Amygdala (tissue), 56 donors: ENCODE measurements around the gene RHBDD1.

Source experiments
- DNase-seq, 56 donors: peaks; one replicate each; lab custom pipeline; 2025; lab: John Stamatoyannopoulos, UW

RHBDD1 gene

GRCh38 chr2:227016894-227017293 is 181.0 kb downstream of the RHBDD1 start:
- no peak for DNase-seq

GRCh38 chr2:227020416-227020815 is 184.6 kb downstream of the RHBDD1 start:
- peak in 3 of 56 donors; percentile 1 to 8 (median 7) for DNase-seq

- no peak for DNase-seq
Observed at GRCh38 chr2:227022608-227023007, 186.8 kb downstream of the RHBDD1 start.

GRCh38 chr2:227025510-227025909 is 189.7 kb downstream of the RHBDD1 start:
- DNase-seq, result no peak

- DNase-seq, result no peak
Observed at GRCh38 chr2:227029426-227030105, 193.7 kb downstream of the RHBDD1 start.

GRCh38 chr2:227030789-227031188 is 194.9 kb downstream of the RHBDD1 start:
- no peak for DNase-seq

- DNase-seq, result no peak
Observed at GRCh38 chr2:227031379-227031778, 195.5 kb downstream of the RHBDD1 start.

- DNase-seq, result peak in 2 of 56 donors; percentile 11 to 13
Observed at GRCh38 chr2:227033471-227034148, 197.8 kb downstream of the RHBDD1 start.

- no peak for DNase-seq
Observed at GRCh38 chr2:227035711-227036367, 200.0 kb downstream of the RHBDD1 start.

- DNase-seq, result no peak
Observed at GRCh38 chr2:227036527-227036926, 200.7 kb downstream of the RHBDD1 start.

- no peak for DNase-seq
Observed at GRCh38 chr2:227038550-227039189, 202.8 kb downstream of the RHBDD1 start.

GRCh38 chr2:227043981-227044380 is 208.1 kb downstream of the RHBDD1 start:
- DNase-seq, result peak in 2 of 56 donors; percentile 2
